Tibial artery (tissue), 4 donors: ENCODE measurements around the gene NALCN.

Source experiments
- DNase-seq, 2 donors: peaks; one replicate each; pipeline ENCODE4 v3.0.0-alpha.2; 2019
- H3K27ac ChIP-seq, 2 donors: fragments of 200-600 bp; sonication (generic) in 1 of 2; 1 replicate in 1 of 2; 2 replicates in 1 of 2; pipeline ENCODE4 v1.5.1; 2018 to 2019; ENCODE audit warnings: mild to moderate bottlenecking in 1 of 2
- H3K27me3 ChIP-seq, 2 donors: fragments of 200-600 bp; sonication (generic) in 1 of 2; one replicate each; pipeline versions ENCODE4 v1.5.1 to v1.6.0; 2016 to 2019
- H3K36me3 ChIP-seq, 3 donors: fragments of 200-600 bp; sonication (generic) in 2 of 3; one replicate each; pipeline ENCODE4 v1.5.1; 2016 to 2019; ENCODE audit warnings: mild to moderate bottlenecking in 2 of 3
- H3K4me1 ChIP-seq, 4 donors: fragments of 200-600 bp; sonication (generic) in 2 of 4; 1 replicate in 3 of 4; 2 replicates in 1 of 4; pipeline ENCODE4 v1.5.1; 2016 to 2019
- H3K4me3 ChIP-seq, 2 donors: fragments of 200-600 bp; sonication (generic) in 1 of 2; 1 replicate in 1 of 2; 2 replicates in 1 of 2; pipeline ENCODE4 v1.5.1; 2018 to 2019; ENCODE audit warnings: mild to moderate bottlenecking in 2 of 2
- H3K9me3 ChIP-seq, 3 donors: fragments of 200-600 bp; sonication (generic) in 1 of 3; one replicate each; pipeline ENCODE4 v1.5.1; 2016 to 2019
- CTCF ChIP-seq, 2 experiments: fragments of 200-600 bp in 1 of 2; fragments of 450-650 bp in 1 of 2; IDR thresholded peaks; one replicate each; pipeline ENCODE4 v1.5.1; 2017 to 2019; ENCODE audit warnings: antibody characterized with exemption in 2 of 2, mild to moderate bottlenecking in 1 of 2, moderate library complexity in 1 of 2
- intact Hi-C: fragments of 100-400 bp; cut with DNase I; formaldehyde crosslinking; loops from one replicate; pipeline ENCODE4 v1.15.0; 2023; ENCODE audit warnings: low total_unique reads

The NALCN gene

DNA sequence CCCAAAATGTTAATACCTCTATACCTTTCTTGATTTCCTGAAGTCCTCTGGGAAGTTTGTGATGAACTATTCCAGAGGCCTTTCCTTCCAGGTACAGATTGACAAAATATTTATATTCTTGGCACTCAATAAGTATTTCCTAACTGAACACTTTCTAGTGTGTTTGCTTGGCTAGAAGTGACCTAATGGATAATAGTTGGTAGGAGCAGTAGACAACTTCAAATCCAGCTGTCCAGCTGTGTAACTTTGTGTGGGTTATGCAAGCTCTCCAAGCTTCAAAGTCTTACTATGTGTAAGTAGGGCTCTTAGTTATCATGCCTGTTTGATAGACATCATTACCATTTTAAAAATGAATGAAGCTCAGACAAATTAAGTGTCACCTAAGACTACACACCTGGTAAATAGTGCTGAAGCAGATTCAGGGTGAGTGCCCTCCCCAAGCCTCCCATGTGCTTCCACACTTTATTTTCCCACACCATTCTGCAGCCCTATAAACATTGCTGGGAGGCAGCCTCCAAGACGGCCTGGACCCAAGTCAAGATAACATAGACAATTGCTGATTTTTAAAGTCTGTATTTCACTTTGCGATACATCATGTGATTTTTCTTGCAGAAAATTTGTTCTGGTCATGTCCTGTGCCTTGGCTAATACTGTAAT lies 196.6 kb downstream of the NALCN start:
- peaks cover 0 to 8% (median 0%) of the 10 kb centered on the region in 4 donors for H3K4me1 ChIP-seq
- DNase-seq, result no peak
- no peak overlapping the region for H3K27ac ChIP-seq
- no peaks in the 10 kb centered on the region for H3K36me3 ChIP-seq
- no peaks in the 10 kb centered on the region for H3K9me3 ChIP-seq
- H3K27me3 ChIP-seq, result no peaks in the 10 kb centered on the region
- intact Hi-C loops, result no loop called here
- TF ChIP-seq CTCF (IDR thresholded peaks at IDR 0.05), result no peak
- H3K4me3 ChIP-seq, result no peak overlapping the region

DNA sequence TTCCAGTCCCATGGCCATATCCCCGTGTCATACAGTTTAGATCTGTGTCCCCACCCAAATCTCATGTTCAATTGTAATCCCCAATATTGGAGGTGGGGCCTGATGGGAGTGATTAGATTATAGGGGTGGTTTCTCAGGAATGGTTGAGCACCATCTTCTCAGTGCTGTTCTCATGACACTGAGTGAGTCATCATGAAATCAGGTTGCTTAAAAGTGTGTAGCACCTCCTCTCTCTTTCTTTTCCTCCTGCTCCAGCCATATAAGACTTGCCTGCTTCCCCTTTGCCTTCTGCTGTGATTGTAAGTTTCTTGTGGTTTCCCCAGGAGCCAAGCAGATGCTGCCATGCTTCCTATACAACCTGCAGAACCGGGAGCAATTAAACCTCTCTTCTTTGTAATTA lies 197.8 kb downstream of the NALCN start:
- H3K27me3 ChIP-seq, result no peaks in the 10 kb centered on the region

DNA sequence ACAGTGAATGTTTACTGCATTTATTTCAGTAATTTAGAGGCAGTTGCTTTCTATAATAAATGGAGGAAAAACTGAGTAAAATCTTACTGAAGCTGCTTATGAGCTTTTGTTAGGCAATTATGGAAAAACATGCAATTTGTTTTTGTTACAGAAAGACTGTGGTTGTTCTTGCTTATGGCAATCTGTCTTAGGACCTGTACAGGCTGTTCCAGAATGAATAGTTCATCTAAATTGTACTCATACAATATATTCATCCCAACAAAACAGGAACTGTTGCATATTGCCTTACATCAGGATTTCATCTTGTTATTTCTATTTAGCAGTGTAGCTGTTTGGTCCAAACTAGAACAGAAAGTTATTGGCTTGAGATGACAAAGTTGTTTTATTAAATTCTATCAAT lies 199.2 kb downstream of the NALCN start:
- Histone ChIP-seq H3K4me1 (peaks cover 0 to 8% (median 0%) of the 10 kb centered on the region in 4 donors), H3K27me3 (no peaks in the 10 kb centered on the region), H3K27ac (peak overlapping the region in 1 of 2 donors; percentile 36), H3K36me3 (no peaks in the 10 kb centered on the region), H3K4me3 (no peak overlapping the region), H3K9me3 (no peaks in the 10 kb centered on the region)
- DNase-seq, result no peak
- no peak for TF ChIP-seq CTCF (IDR thresholded peaks at IDR 0.05)
- intact Hi-C loops, result no loop called here

More for the DNA sequence above, 197.8 kb downstream of the NALCN start:
- intact Hi-C loops, result no loop called here
- no peaks in the 10 kb centered on the region for H3K9me3 ChIP-seq
- H3K27ac ChIP-seq, result no peak overlapping the region
- no peak overlapping the region for H3K4me3 ChIP-seq
- no peak for DNase-seq
- H3K36me3 ChIP-seq, result no peaks in the 10 kb centered on the region
- TF ChIP-seq CTCF (IDR thresholded peaks at IDR 0.05), result no peak
- peaks cover 0 to 8% (median 0%) of the 10 kb centered on the region in 4 donors for H3K4me1 ChIP-seq

DNA sequence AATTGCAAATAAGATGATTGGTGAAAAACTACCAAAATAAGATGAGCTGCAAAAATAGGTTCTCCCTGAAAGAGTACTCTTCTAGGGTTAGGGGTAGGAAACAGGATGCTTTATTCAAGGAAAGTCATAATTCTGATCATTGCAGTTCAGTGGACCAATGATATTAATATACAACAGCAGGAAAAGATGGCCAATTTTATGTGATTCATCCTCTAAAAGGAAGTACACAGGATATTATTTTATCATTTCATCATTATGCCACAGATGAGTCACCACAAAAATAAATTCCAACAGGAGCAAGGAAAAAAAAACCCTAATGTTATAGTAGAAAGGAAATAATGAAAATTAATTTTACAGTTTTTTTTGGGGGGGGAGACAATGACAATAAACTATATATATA lies 205.0 kb downstream of the NALCN start:
- intact Hi-C loops, result no loop called here

DNA sequence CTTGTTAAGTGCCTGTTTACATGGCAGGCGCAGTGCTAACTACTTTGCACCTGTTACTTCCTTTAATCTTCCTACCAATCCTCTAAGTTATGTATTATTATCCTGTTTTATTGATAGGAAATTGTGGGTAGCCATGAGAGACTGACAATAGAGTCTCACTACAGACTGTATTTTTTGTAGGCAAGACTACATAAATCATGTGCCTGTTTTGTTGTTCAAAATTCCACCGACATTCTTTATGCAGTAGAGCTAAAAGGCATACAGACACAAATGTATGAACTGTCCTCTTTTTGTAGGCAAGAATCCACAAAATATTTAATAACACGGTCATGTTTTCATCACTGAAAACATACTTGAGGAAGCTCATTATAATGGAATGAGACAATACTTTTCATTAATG lies 205.5 kb downstream of the NALCN start:
- intact Hi-C loops, result no loop called here
- Histone ChIP-seq H3K27ac (no peak overlapping the region), H3K36me3 (no peaks in the 10 kb centered on the region), H3K4me1 (peaks cover 0 to 19% (median 2%) of the 10 kb centered on the region in 4 donors), H3K4me3 (no peak overlapping the region), H3K27me3 (no peaks in the 10 kb centered on the region), H3K9me3 (no peaks in the 10 kb centered on the region)
- DNase-seq, result no peak
- TF ChIP-seq CTCF (IDR thresholded peaks at IDR 0.05), result no peak

More for the DNA sequence above, 205.0 kb downstream of the NALCN start:
- Histone ChIP-seq H3K27ac (no peak overlapping the region), H3K4me1 (peaks cover 0 to 19% (median 2%) of the 10 kb centered on the region in 4 donors), H3K27me3 (no peaks in the 10 kb centered on the region), H3K9me3 (no peaks in the 10 kb centered on the region), H3K4me3 (no peak overlapping the region), H3K36me3 (no peaks in the 10 kb centered on the region)
- no peak for TF ChIP-seq CTCF (IDR thresholded peaks at IDR 0.05)
- DNase-seq, result no peak
